T-helper 2 cell (primary cell): ENCODE measurements around the gene NOC4L.
A peak's percentile ranks its signal among the peaks of the same experiment; 100 is the strongest.

Source experiments
- DNase-seq, 5 experiments: peaks; one replicate each; pipeline versions ENCODE4 v3.0.0 to v3.0.0-alpha.2; 2012 to 2022

NOC4L gene

GRCh38 chr12:132170637-132171292, 26.5 kb downstream of the NOC4L start:
- peak in 2 of 5 experiments; percentile 1 to 2 for DNase-seq

- DNase-seq: peak in 2 of 5 experiments; percentile 1 to 3
Measured at GRCh38 chr12:132171293-132171967, 27.2 kb downstream of the NOC4L start.

- peak in 1 of 5 experiments; percentile 2 for DNase-seq
Measured at GRCh38 chr12:132171968-132172521, 27.8 kb downstream of the NOC4L start.

GRCh38 chr12:132172619-132173018, 28.4 kb downstream of the NOC4L start:
- peak in 1 of 5 experiments; percentile 3 for DNase-seq

GRCh38 chr12:132173135-132174014, 29.1 kb downstream of the NOC4L start:
- DNase-seq: peak in 2 of 5 experiments; percentile 6 to 59

- DNase-seq: peak in 1 of 5 experiments; percentile 2
Measured at GRCh38 chr12:132174015-132174838, 30.0 kb downstream of the NOC4L start.

- DNase-seq: no peak
Measured at GRCh38 chr12:132174839-132175490, 30.7 kb downstream of the NOC4L start.

- no peak for DNase-seq
Measured at GRCh38 chr12:132175496-132176384, 31.5 kb downstream of the NOC4L start.

- no peak for DNase-seq
Measured at GRCh38 chr12:132176385-132176919, 32.2 kb downstream of the NOC4L start.

GRCh38 chr12:132176920-132177551, 32.8 kb downstream of the NOC4L start:
- no peak for DNase-seq

- no peak for DNase-seq
Measured at GRCh38 chr12:132178316-132178715, 34.1 kb downstream of the NOC4L start.

- DNase-seq: peak in 3 of 5 experiments; percentile 30 to 82 (median 43)
Measured at GRCh38 chr12:132178801-132179401, 34.6 kb downstream of the NOC4L start.

GRCh38 chr12:132179431-132180362, 35.4 kb downstream of the NOC4L start:
- no peak for DNase-seq

- DNase-seq: no peak
Measured at GRCh38 chr12:132180648-132181546, 36.6 kb downstream of the NOC4L start.

GRCh38 chr12:132181570-132182200, 37.4 kb downstream of the NOC4L start:
- DNase-seq: no peak

GRCh38 chr12:132182206-132182710, 38.0 kb downstream of the NOC4L start:
- DNase-seq: no peak
